HG03469 (cell line): Measurements from ENCODE around the gene WDR35.
"Not testable (repeated sequence)": the region's sequence is repeated elsewhere in the genome, so short reads cannot be mapped to it uniquely, and the experiment has no call there.

Source experiments
- ATAC-seq: cut with Tn5 transposase; IDR thresholded peaks from one replicate; pipeline ENCODE4 v1.9.1; 2021; ENCODE audit warnings: mild to moderate bottlenecking, moderate library complexity, moderate number of reproducible peaks; ENCODE audit not compliant: unreplicated experiment

Gene WDR35

GRCh38 chr2:19943189-19943588 is 46.7 kb downstream of the WDR35 start:
- ATAC-seq: no peak

GRCh38 chr2:19942199-19942598 is 47.7 kb downstream of the WDR35 start:
- ATAC-seq: no peak

- ATAC-seq: no peak
Observed at GRCh38 chr2:19937004-19937403, 52.9 kb downstream of the WDR35 start.

GRCh38 chr2:19936203-19936602 is 53.7 kb downstream of the WDR35 start:
- ATAC-seq: no peak

GRCh38 chr2:19933351-19933981 is 56.4 kb downstream of the WDR35 start:
- ATAC-seq: peak; percentile 78

- no peak for ATAC-seq
Observed at GRCh38 chr2:19932928-19933327, 57.0 kb downstream of the WDR35 start.

GRCh38 chr2:19929226-19929625 is 60.7 kb downstream of the WDR35 start:
- no peak for ATAC-seq

- not testable (repeated sequence) for ATAC-seq
Observed at GRCh38 chr2:19927816-19928215, 62.1 kb downstream of the WDR35 start.

GRCh38 chr2:19924526-19924925 is 65.4 kb downstream of the WDR35 start:
- not testable (repeated sequence) for ATAC-seq

GRCh38 chr2:19922188-19922587 is 67.7 kb downstream of the WDR35 start:
- not testable (repeated sequence) for ATAC-seq

- ATAC-seq: no peak
Observed at GRCh38 chr2:19916385-19916950, 73.4 kb downstream of the WDR35 start.

GRCh38 chr2:19914266-19914975 is 75.5 kb downstream of the WDR35 start:
- no peak for ATAC-seq

- ATAC-seq: no peak
Observed at GRCh38 chr2:19911808-19912509, 77.9 kb downstream of the WDR35 start.

- no peak for ATAC-seq
Observed at GRCh38 chr2:19902216-19902740, 87.6 kb downstream of the WDR35 start.

- ATAC-seq: peak; percentile 71
Observed at GRCh38 chr2:19901442-19902215, 88.3 kb downstream of the WDR35 start, which contains the start of gene TTC32. Gene TTC32, minus strand, starts transcription at chr2:19901983. Its CDS starts 129 bp downstream, at chr2:19901854.

GRCh38 chr2:19900931-19901441 is 88.9 kb downstream of the WDR35 start:
- no peak for ATAC-seq

- peak; percentile 21 for ATAC-seq
Observed at GRCh38 chr2:19899985-19900930, 89.6 kb downstream of the WDR35 start.

- no peak for ATAC-seq
Observed at GRCh38 chr2:19898592-19899329, 91.1 kb downstream of the WDR35 start.
